HG03520 (cell line): Measurements from ENCODE around the gene LEMD1.
"Not testable (repeated sequence)": the region's sequence is repeated elsewhere in the genome, so short reads cannot be mapped to it uniquely, and the experiment has no call there.

ENCODE experiments used
- ATAC-seq: cut with Tn5 transposase; IDR thresholded peaks from one replicate; pipeline ENCODE4 v1.9.1; 2021; ENCODE audit warnings: mild to moderate bottlenecking, moderate library complexity; ENCODE audit not compliant: unreplicated experiment

The LEMD1 gene

DNA sequence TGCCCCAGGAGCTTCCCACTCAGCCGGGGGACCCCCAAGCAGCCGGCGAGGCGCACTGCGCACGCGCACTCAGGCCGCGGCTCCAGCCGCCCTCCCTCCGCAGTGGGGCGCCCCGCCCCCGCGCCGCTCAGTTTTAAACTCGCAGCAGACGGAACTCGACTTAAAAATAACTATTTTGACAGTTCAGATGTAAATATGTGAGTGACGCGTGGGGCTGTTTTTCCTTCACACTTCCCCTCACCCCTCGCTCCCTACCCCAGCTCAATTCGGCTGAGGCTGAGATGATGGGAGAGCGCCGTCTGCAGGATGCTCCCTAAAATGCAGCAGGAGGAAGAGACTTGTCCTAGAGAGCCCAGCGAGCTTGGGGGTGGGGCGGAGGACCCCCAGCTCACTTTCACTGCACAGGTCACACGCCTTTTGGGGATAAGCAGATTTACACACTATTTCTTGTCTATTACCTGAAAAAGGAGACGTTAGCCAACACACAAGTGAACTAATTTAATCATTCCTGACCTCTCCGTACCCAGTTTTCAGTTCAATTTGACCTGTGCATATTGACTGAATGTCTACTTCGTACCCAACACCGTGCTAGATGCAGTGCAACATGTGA is 8.9 kb upstream of the LEMD1 start:
- ATAC-seq, result no peak

DNA sequence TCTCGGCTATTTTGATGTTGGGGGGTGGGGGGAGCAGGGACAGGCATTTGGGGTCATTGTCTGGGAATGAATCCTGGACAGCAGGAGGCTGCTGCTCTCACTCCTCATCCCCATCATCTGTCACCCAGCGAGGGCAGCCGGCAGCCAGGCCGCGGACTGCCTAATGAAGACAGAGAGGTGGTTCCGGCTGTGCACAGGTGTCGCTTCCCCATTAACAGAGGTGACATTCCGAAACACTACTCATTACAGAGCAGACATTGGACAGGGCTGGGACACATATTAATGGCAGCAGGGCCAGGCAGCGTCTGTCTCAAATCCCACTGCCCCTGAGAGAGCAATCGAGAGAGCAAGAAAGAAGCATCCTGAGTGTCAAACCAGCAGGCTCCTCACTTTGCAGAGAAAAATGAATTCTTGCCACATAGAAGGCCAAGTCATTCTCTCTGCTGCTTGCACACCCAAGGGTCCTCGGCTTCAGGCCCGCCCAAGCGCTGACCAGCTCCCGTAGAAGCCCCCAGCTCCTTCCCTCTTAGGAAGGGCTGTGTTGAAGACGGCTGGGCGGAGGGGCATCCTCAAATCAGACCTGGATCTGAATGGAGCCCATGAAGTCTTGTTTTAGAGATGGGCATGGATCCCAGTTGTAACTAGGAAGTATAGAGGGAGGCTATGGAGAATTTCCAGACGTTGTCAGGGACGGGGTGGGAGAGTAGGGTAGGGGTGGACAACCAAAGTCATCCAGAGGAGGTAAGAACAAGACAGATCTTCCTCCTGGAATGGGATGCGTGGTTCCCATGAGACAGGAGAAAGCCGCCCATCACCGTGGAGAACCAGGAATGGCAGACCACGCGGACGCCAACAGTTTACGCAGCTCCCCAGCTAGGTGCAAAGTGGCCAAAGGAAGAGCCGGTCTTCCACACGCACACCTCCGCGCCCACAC is 8.2 kb upstream of the LEMD1 start:
- ATAC-seq, result no peak

DNA sequence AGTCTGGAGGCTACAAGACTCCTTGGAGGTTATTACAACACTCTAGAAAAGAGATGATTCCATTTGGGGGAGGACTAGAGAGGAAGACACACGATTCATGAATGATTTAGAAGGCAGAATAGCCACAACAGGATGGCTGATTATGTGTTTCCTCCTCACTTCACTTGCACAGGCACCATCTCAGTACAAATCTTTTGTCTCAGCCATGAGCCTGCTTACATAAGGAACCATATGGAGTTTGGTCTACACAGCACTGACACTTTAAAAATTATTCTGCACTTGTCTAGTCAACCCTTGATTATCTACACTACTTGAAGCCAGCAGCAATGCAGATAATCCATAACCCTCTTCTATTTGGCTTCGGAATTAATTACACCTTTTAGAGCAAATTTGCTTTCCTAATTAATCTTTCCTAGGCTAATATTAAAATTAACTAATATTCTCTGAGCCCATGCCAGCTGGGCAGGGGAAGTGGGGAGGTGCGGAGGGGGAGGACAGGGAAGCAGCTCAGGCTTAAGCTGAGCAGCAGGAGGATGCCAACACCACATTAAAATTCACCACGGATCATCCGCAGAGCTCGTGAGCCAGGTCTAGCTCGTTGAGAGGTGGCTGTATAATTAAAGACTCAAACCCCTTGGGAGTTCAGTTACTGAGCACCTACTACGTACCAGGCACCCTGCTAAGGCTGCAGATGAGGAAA is 3.2 kb upstream of the LEMD1 start:
- no peak for ATAC-seq

DNA sequence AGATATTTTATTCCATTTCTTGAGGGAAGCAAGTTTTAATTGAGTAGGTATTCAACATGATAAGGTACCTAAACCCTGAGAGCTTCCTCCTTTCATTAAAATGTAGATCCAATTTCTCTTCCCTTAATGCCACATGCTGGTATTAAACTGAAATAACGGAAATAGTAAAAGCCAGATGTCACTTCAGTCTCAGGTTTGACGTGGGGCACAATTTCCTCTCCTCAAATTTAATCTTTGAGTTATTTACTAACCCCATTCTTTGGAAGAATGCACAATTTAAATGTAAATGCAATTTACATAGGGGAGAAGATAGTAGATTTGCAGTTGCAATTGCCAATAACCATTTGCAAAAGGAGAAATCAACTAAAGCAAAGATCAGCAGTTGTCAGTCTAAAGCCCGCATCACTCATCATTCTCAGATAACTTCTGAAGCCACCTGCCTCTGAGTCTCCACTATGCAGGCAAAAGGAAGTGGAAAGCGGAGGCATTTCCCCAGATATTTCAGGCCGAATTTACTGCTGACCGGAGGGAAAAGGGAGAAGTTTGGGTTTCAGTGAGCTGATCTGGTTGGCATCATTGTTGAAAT is 2.1 kb upstream of the LEMD1 start:
- ATAC-seq, result no peak

DNA sequence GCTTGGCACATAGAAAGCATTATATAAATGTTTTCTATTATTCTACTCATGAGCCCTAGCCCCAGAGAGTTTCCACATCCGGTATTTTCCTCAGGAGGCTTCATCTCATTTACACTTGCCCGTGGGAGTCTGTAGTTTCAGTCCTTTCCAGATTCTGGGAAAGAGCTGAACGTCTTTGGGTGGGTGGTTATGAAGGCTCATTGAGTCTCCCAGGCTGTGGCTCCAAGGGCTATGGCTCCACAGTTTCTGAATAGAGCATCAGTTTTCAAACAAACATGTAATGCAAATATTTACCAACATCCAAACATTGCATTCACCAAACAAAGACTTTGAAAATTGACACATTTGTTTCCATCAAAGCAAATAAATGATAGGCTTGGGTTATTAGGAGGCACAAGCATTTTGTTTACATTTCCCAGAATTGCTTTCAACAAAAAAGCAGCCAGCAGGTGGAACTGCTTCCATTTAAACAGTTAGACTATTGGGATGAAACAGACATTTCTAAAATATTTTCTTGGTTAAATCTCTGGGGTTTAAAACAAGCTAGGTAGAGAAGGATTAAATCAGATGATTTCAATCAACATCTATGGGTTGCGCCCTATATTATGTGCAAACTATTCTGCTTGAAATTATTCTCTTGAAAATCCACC is 1.3 kb upstream of the LEMD1 start:
- no peak for ATAC-seq

DNA sequence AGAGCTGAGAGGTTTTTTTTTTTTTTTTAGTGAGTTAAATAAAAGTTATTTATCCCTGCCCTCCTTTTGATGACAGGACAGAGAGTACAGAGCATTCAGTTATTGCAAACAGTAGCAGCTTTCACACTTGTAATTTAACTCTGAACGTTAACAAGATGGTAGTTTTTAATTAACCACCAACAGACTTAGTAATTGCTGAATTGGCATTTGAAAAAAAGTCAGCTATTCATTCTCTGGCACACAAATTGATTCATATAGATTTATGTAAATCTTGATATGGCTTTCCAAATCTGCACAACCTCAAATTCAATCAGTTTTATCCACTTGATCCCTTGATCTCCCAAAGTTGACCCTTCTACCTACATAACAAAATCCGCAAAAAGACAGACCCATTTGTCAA is 918 bp downstream of the LEMD1 start:
- ATAC-seq, result no peak

DNA sequence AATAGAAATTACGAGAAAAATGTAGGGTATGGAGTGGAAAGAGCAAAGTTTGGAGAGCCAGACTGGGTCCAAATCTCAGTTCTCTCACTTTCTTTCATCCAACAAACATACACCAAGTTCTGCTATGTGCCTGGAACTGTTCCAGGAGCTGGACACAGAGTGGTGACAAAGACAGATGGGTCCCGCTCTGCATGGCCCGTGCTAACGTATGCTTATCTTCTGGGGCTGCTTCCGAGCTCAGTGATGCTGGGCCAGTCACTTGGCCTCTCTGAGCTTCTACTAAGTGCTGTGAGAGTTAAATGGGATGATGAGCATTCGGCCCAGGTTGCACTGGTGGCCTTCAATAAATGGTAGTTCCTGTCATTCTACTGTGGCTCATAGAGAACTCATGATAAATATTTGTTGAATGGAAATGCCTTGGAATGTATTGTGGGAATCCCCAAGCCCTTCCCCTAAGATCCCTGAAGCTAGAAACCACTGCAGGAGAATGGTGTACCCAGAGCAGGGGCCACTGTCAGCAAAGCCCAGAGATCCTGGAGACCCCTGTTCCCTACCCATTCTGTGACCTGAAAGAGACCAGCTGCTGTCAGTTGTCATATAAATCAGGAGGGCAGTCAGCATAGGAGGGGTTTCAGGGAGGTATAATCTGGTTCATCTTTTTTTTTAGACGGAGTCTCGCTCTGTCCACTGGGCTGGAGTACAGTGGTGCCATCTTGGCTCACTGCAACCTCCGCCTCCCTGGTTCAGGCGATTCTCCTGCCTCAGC is 3.8 kb downstream of the LEMD1 start:
- no peak for ATAC-seq

DNA sequence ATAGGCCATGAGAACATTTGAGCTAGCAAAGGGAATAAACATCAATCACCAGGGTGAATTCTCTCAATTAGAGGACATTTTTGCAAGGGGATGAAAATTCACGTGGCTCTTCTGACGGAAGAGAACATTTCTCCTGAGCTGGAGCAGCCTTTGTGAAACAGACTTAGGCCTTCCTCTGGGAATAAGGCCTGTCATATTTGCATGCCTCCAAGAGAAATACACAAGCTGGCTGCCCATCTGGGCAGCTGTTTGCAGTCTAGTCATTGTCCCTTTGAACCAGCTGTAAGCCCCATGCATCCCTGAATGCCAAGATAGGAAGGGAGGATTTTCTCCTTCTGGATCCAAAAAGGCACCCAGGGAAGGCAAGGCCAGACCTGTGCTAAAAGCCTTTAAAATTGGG is 5.5 kb downstream of the LEMD1 start:
- no peak for ATAC-seq

DNA sequence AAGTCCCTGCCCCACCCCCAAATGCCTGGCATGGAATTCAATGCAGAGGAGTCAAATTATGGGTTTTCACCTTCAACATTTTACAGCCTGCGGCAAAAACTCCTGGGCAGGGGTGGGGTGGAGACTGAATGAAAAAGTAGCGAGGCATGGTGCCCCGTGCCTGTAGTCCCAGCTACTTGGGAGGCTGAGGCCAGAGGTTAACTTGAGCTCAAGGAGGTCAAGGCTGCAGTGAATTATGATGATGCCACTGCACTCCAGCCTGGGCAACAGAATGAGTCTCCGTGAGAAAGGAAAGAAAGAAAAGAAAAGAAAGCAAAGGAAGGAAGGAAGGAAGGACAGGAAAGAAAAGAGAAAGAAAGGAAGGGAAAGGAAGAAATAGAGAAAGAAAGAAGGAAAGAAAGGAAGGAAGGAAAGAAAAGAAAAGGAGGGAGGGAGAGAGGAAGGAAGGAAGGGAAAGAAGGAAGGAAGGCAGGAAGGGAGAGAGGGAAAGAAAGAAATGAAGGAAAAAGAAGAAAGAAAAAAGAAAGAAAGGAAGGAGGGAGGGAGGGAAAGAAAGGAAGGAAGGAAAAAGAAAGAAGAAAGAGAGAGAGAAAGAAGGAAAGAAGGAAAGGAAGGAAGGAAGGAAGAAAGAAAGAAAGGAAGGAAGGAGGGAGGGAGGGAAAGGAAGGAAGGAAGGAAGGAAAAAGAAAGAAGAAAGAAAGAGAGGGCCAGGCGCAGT is 11.1 kb downstream of the LEMD1 start:
- ATAC-seq, result no peak

DNA sequence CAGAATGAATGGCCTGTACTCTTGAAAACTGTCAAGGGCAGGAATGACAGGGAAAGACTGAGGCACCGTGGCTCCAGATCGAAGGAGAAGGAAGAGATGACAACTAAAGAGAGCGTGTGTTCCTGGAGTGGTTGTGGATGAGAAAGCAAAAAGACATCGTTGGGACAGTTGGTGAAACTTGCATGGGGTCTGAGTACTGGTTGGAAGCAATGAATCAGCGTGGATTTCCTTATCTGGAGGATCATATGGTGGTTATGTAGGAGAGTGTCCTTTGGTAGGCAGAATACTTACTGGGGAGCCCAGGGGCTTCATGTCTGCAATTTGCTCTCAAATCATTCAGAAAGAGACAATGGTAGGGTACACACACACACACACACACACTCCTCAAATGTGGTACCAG is 13.9 kb downstream of the LEMD1 start:
- no peak for ATAC-seq

DNA sequence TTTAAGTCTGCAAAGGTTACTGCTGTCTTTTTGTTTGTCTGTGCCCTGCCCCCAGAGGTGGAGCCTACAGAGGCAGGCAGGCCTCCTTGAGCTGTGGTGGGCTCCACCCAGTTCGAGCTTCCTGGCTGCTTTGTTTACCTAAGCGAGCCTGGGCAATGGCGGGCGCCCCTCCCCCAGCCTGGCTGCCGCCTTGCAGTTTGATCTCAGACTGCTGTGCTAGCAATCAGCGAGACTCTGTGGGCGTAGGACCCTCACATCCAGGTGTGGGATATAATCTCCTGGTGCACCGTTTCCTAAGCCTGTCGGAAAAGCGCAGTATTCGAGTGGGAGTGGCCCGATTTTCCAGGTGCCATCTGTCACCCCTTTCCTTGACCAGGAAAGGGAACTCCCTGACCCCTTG is 15.6 kb downstream of the LEMD1 start:
- ATAC-seq, result not testable (repeated sequence)

DNA sequence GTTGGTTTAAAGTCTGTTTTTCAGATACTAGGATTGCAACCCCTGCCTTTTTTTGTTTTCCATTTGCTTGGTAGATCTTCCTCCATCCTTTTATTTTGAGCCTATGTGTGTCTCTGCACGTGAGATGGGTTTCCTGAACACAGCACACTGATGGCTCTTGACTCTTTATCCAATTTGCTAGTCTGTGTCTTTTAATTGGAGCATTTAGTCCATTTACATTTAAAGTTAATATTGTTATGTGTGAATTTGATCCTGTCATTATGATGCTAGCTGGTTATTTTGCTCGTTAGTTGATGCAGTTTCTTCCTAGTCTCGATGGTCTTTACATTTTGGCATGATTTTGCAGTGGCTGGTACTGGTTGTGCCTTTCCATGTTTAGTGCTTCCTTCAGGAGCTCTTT is 17.4 kb downstream of the LEMD1 start:
- not testable (repeated sequence) for ATAC-seq

DNA sequence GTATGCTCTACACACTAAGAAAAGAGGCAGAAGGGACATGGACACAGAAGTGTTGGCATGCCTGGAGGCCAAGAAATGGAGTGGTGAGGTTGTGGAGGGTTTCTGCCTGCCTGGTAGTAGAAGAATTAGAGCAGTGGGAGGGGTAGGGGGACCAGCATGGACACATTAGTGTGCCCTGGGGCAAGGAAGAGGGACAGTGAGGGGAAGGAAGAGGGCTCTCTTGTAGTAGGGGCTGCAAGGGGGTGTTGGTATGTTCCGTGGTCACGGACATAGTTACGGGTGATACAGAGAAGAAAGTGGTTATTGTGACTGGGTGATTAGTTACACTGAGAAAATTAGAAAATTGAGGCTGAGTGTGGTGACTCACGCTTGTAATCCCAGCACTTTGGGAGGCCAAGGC is 23.3 kb downstream of the LEMD1 start:
- no peak for ATAC-seq

DNA sequence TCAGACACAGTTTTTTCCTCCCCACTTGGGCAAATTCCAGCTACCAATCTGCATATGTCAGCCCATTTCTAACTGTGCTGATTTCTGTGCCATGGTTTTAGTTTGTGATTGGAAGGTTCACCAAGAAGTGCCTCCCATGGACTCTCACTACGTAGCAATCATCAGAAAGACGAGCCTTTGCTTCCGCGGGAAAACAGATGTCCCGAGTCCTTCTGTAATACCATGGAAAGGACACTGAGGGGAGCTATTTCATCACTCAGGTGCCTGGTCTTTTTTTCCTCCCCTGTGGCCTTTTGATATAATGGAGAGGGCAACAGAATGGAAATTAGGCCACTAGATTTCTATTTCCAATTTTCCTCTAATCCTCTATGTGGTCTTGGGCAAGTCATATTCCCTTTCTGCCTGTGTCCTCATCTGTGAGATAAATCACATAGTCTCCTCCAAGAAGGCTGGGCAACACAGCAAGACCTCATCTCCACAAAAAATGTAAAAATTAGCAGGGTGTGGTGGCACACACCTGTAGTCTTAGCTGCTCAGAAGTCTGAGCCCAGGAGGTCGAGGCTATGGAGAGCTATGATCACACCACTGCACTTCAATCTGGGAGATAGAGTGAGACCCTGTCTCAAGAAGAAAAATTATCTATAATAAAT is 24.8 kb downstream of the LEMD1 start:
- ATAC-seq, result no peak

DNA sequence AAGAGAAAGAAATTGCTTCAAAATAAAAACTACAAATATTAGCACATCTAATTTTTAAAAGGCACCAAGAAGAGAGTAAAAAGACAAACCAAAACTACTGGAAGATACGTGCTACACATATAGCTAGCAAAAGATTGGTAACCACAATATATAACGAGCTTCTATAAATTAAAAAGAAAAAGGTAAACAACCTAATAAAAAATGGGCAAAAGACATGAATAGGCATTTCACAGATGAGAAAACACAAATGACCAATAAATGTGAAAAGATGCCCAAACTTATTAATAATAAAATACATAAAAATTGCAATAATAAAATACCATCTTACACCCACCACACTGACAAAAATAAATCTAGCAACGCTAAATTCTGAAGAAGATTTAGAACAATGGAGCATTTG is 26.2 kb downstream of the LEMD1 start:
- no peak for ATAC-seq

DNA sequence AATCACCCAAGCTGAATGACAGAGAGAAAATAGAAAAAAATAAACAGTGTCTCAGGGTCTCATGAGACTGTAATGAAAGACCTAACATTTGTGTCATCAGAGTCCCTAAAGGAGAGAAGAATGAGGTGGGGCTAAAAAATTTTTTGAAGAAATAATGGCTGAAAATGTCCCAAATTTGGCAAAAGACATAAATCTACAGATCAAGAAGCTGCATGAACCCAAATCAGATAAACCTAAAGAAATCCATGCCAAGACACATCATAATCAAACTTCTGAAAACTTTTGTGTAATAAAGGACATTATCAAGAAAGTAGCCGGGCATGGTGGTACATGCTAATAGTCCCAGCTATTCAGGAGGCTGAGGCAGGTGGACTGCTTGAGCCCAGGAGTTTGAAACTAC is 29.2 kb downstream of the LEMD1 start:
- no peak for ATAC-seq

DNA sequence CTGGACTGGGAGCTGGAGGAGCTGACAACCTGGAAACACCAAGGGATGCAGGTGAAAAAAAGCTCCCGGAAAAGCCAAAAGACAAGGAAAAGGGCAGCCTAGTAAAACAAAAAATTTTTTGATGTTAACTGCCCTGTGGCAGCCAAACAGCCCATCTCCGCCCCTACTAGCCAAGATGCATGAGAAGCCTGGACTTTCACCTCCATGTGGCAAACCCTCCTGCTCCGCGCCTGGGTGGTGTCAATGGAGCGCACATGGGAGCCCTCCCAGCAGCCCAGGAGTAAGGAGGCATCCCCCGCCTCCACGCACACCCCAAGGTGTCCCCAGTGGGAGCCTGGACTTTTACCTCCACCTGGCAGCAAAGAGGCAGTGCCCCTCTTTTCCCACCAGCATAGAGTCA is 30.5 kb downstream of the LEMD1 start:
- no peak for ATAC-seq

DNA sequence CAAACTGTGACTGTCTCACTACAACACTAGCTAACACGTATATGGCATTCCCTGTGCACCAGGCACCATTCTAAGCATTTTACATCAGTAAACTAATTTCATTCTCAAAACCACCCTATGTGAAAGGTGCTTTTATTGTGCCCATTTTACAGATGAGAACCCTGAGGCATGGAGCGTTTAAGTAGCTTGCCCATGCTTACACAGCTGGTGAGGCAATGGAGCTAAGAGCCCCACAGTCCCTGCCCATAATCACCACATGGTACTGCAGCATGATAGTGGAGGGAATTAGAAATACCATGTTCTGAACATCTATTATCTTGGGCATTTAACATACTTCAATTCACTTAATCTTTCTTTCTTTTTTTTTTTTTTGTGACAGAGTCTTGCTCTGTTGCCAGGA is 34.0 kb downstream of the LEMD1 start:
- ATAC-seq, result no peak

DNA sequence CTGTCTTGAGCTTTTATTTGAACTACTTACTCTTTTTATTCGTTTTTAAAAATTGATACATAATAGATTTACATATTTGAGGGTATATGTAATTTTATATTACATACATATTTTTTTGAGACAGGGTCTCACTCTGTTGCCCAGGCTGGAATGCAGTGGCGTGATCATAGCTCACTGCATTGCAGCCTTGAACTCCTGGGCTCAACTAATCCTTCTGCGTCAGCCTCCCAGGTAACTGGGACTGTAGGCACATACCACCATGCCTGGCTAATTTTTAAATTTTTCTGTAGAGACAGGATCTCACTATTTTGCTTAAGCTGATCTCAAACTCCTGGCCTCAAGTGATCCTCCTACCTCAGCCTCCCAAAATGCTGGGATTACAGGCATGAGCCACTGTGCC is 38.9 kb downstream of the LEMD1 start:
- not testable (repeated sequence) for ATAC-seq
